ENCODE results near the gene TXNDC17.
"Not testable (repeated sequence)": the region's sequence is repeated elsewhere in the genome, so short reads cannot be mapped to it uniquely, and the experiment has no call there.

The TXNDC17 gene

GRCh38 chr17:6660101-6660500, 19.2 kb downstream of the TXNDC17 start:
- DNase-seq (ENCODE audit: low read depth, low spot score) = no peak

GRCh38 chr17:6660805-6661463, 20.1 kb downstream of the TXNDC17 start:
- DNase-seq (ENCODE audit: low read depth, low spot score) = no peak

- DNase-seq (ENCODE audit: low read depth, low spot score) = no peak
Observed at GRCh38 chr17:6661464-6661848, 20.6 kb downstream of the TXNDC17 start.

- DNase-seq (ENCODE audit: low read depth, low spot score) = not testable (repeated sequence)
Observed at GRCh38 chr17:6663200-6663599, 22.3 kb downstream of the TXNDC17 start.

GRCh38 chr17:6666077-6666521, 25.2 kb downstream of the TXNDC17 start:
- DNase-seq (ENCODE audit: low read depth, low spot score) = no peak

- DNase-seq (ENCODE audit: low read depth, low spot score) = no peak
Observed at GRCh38 chr17:6666557-6666956, 25.7 kb downstream of the TXNDC17 start.

- DNase-seq (ENCODE audit: low read depth, low spot score) = no peak
Observed at GRCh38 chr17:6667516-6667915, 26.7 kb downstream of the TXNDC17 start.

GRCh38 chr17:6668219-6668618, 27.4 kb downstream of the TXNDC17 start:
- no peak for DNase-seq (ENCODE audit: low read depth, low spot score)

- no peak for DNase-seq (ENCODE audit: low read depth, low spot score)
Observed at GRCh38 chr17:6668727-6669425, 28.0 kb downstream of the TXNDC17 start.

- no peak for DNase-seq (ENCODE audit: low read depth, low spot score)
Observed at GRCh38 chr17:6669479-6670212, 28.8 kb downstream of the TXNDC17 start.

- DNase-seq (ENCODE audit: low read depth, low spot score) = no peak
Observed at GRCh38 chr17:6670571-6670970, 29.7 kb downstream of the TXNDC17 start.

- no peak for DNase-seq (ENCODE audit: low read depth, low spot score)
Observed at GRCh38 chr17:6670999-6671398, 30.1 kb downstream of the TXNDC17 start.

- DNase-seq (ENCODE audit: low read depth, low spot score) = no peak
Observed at GRCh38 chr17:6671431-6671830, 30.6 kb downstream of the TXNDC17 start.

GRCh38 chr17:6674586-6674985, 33.7 kb downstream of the TXNDC17 start:
- DNase-seq (ENCODE audit: low read depth, low spot score) = no peak

GRCh38 chr17:6675201-6675825, 34.5 kb downstream of the TXNDC17 start:
- DNase-seq (ENCODE audit: low read depth, low spot score) = no peak

- no peak for DNase-seq (ENCODE audit: low read depth, low spot score)
Observed at GRCh38 chr17:6676802-6677157, 35.9 kb downstream of the TXNDC17 start.

GRCh38 chr17:6677158-6677831, 36.4 kb downstream of the TXNDC17 start:
- DNase-seq (ENCODE audit: low read depth, low spot score) = no peak

GRCh38 chr17:6677946-6678345, 37.1 kb downstream of the TXNDC17 start:
- no peak for DNase-seq (ENCODE audit: low read depth, low spot score)

- no peak for DNase-seq (ENCODE audit: low read depth, low spot score)
Observed at GRCh38 chr17:6679241-6679640, 38.4 kb downstream of the TXNDC17 start.

- no peak for DNase-seq (ENCODE audit: low read depth, low spot score)
Observed at GRCh38 chr17:6681176-6681575, 40.3 kb downstream of the TXNDC17 start.

GRCh38 chr17:6681671-6682070, 40.8 kb downstream of the TXNDC17 start:
- DNase-seq (ENCODE audit: low read depth, low spot score) = no peak

- no peak for DNase-seq (ENCODE audit: low read depth, low spot score)
Observed at GRCh38 chr17:6682339-6682738, 41.5 kb downstream of the TXNDC17 start.

Measured in activated naive CD8-positive, alpha-beta T cell treated with anti-CD3 and anti-CD28 coated beads, Interleukin-2, amount 50 U/mL, for 16 hours (primary cell).